ENCODE measurements around the gene CCL27.
A peak's percentile ranks its signal among the peaks of the same experiment; 100 is the strongest.
"Not testable (repeated sequence)": the region's sequence is repeated elsewhere in the genome, so short reads cannot be mapped to it uniquely, and the experiment has no call there.

Gene CCL27

GRCh38 chr9:34648673-34649072 lies 13.8 kb downstream of the CCL27 start:
- H3K27me3 ChIP-seq (ENCODE audit: control insufficient read depth in 1 of 2, insufficient read depth in 2 of 2, low read length in 2 of 2) = no peaks in the 10 kb centered on the region
- H3K9ac ChIP-seq (ENCODE audit: low read length in 2 of 2) = peak overlapping the region in 1 of 2 donors; percentile 90
- peak overlapping the region; percentile 24 for H3K27ac ChIP-seq (ENCODE audit: low read length)
- peaks cover 59% of the 10 kb centered on the region for H3K4me1 ChIP-seq (ENCODE audit: control insufficient read depth, insufficient read depth, low read length)
- H3K36me3 ChIP-seq (ENCODE audit: control insufficient read depth in 2 of 2, insufficient read depth in 2 of 2, low read length in 2 of 2) = peaks cover 13 to 20% of the 10 kb centered on the region in 2 donors
- peak overlapping the region in 1 of 2 donors; percentile 93 for H3K4me3 ChIP-seq (ENCODE audit: low read length in 2 of 2)
- no peaks in the 10 kb centered on the region for H3K9me3 ChIP-seq (ENCODE audit: control insufficient read depth in 2 of 2, low read length in 2 of 2)

DNA sequence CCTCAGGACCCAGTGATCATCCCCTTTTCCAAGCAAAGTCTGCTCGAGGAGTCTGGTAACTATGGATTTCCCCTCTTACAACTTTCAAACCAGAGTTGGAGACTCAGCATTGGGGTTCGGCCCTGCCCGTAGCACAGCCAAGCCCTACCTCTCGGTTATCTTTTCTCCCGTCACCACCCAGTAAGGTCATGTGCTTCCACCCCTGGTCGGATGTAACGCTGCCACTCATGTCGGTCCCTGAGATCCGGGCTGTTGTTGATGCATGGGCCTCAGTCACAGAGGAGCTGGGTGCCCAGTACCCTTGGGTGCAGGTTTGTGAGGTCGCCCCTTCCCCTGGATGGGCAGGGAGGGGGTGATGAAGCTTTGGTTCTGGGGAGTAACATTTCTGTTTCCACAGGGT lies 14.8 kb downstream of the CCL27 start:
- Histone ChIP-seq H3K27ac (ENCODE audit: low read length) (peak overlapping the region; percentile 84), H3K9ac (ENCODE audit: low read length in 2 of 2) (peak overlapping the region; percentile 90 to 92), H3K4me1 (ENCODE audit: control insufficient read depth, insufficient read depth, low read length) (peaks cover 49% of the 10 kb centered on the region)

DNA sequence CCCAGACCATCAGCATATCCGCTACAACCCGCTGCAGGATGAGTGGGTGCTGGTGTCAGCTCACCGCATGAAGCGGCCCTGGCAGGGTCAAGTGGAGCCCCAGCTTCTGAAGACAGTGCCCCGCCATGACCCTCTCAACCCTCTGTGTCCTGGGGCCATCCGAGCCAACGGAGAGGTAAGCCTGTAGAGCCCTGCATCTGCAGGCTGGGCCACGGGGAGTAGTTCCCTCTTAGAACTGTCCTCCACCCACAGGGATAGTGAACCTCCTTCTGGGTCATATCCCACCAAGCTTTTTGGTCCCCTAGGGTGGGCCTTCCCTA lies 15.4 kb downstream of the CCL27 start:
- no peaks in the 10 kb centered on the region for H3K9me3 ChIP-seq (ENCODE audit: control insufficient read depth in 2 of 2, low read length in 2 of 2)
- no peaks in the 10 kb centered on the region for H3K27me3 ChIP-seq (ENCODE audit: control insufficient read depth in 1 of 2, insufficient read depth in 2 of 2, low read length in 2 of 2)
- H3K27ac ChIP-seq (ENCODE audit: low read length) = peak overlapping the region; percentile 84
- H3K36me3 ChIP-seq (ENCODE audit: control insufficient read depth in 2 of 2, insufficient read depth in 2 of 2, low read length in 2 of 2) = peaks cover 13 to 20% of the 10 kb centered on the region in 2 donors
- peak overlapping the region; percentile 90 to 92 for H3K9ac ChIP-seq (ENCODE audit: low read length in 2 of 2)
- H3K4me1 ChIP-seq (ENCODE audit: control insufficient read depth, insufficient read depth, low read length) = peaks cover 43% of the 10 kb centered on the region
- peak overlapping the region; percentile 85 to 93 for H3K4me3 ChIP-seq (ENCODE audit: low read length in 2 of 2)

More for the DNA sequence above, 14.8 kb downstream of the CCL27 start:
- peak overlapping the region; percentile 85 to 93 for H3K4me3 ChIP-seq (ENCODE audit: low read length in 2 of 2)
- H3K9me3 ChIP-seq (ENCODE audit: control insufficient read depth in 2 of 2, low read length in 2 of 2) = no peaks in the 10 kb centered on the region
- no peaks in the 10 kb centered on the region for H3K27me3 ChIP-seq (ENCODE audit: control insufficient read depth in 1 of 2, insufficient read depth in 2 of 2, low read length in 2 of 2)
- H3K36me3 ChIP-seq (ENCODE audit: control insufficient read depth in 2 of 2, insufficient read depth in 2 of 2, low read length in 2 of 2) = peaks cover 13 to 20% of the 10 kb centered on the region in 2 donors

GRCh38 chr9:34646211-34647083 lies 16.0 kb downstream of the CCL27 start, which contains the start of gene GALT:
Gene GALT, plus strand, starts transcription at chr9:34646675. Its CDS starts 30 bp downstream, at chr9:34646705.
- Histone ChIP-seq H3K9ac (ENCODE audit: low read length in 2 of 2) (peak within 1 kb of the TSS; percentile 90 to 92), H3K27ac (ENCODE audit: low read length) (peak within 1 kb of the TSS; percentile 84), H3K4me1 (ENCODE audit: control insufficient read depth, insufficient read depth, low read length) (peaks cover 38% of the 10 kb centered on the region), H3K4me3 (ENCODE audit: low read length in 2 of 2) (peak within 1 kb of the TSS; percentile 85 to 93), H3K36me3 (ENCODE audit: control insufficient read depth in 2 of 2, insufficient read depth in 2 of 2, low read length in 2 of 2) (peaks cover 13 to 20% of the 10 kb centered on the region in 2 donors), H3K27me3 (ENCODE audit: control insufficient read depth in 1 of 2, insufficient read depth in 2 of 2, low read length in 2 of 2) (no peaks in the 10 kb centered on the region), H3K9me3 (ENCODE audit: control insufficient read depth in 2 of 2, low read length in 2 of 2) (no peaks in the 10 kb centered on the region)

- Histone ChIP-seq H3K27ac (ENCODE audit: low read length) (no peak overlapping the region), H3K9me3 (ENCODE audit: control insufficient read depth in 2 of 2, low read length in 2 of 2) (no peaks in the 10 kb centered on the region), H3K9ac (ENCODE audit: low read length in 2 of 2) (no peak overlapping the region), H3K4me3 (ENCODE audit: low read length in 2 of 2) (no peak overlapping the region), H3K4me1 (ENCODE audit: control insufficient read depth, insufficient read depth, low read length) (peaks cover 25% of the 10 kb centered on the region), H3K36me3 (ENCODE audit: control insufficient read depth in 2 of 2, insufficient read depth in 2 of 2, low read length in 2 of 2) (peaks cover 13 to 16% of the 10 kb centered on the region in 2 donors), H3K27me3 (ENCODE audit: control insufficient read depth in 1 of 2, insufficient read depth in 2 of 2, low read length in 2 of 2) (no peaks in the 10 kb centered on the region)
Measured at GRCh38 chr9:34644766-34645314, 17.6 kb downstream of the CCL27 start.

DNA sequence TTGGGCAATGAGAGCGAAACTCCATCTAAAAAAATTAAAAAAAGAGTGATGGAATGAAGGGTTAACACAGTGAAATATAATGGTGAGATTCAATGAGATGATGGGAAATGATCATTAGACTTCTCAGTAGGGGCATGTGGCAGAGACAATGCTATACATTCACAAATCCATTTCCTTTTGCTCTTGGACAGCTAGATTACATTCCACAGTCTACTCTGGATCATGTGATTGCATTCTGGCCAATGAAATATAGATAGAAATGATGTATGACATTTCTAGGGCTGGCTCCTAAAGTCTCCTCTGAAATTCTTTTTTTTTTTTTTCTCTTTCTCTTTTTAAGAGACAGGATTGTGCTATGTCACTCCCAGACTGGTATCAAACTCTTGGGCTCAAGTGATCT lies 19.8 kb downstream of the CCL27 start:
- Histone ChIP-seq H3K27ac (ENCODE audit: low read length) (no peak overlapping the region), H3K4me1 (ENCODE audit: control insufficient read depth, insufficient read depth, low read length) (peaks cover 24% of the 10 kb centered on the region), H3K36me3 (ENCODE audit: control insufficient read depth in 2 of 2, insufficient read depth in 2 of 2, low read length in 2 of 2) (no peaks in the 10 kb centered on the region), H3K9me3 (ENCODE audit: control insufficient read depth in 2 of 2, low read length in 2 of 2) (no peaks in the 10 kb centered on the region), H3K9ac (ENCODE audit: low read length in 2 of 2) (no peak overlapping the region), H3K4me3 (ENCODE audit: low read length in 2 of 2) (no peak overlapping the region), H3K27me3 (ENCODE audit: control insufficient read depth in 1 of 2, insufficient read depth in 2 of 2, low read length in 2 of 2) (no peaks in the 10 kb centered on the region)

DNA sequence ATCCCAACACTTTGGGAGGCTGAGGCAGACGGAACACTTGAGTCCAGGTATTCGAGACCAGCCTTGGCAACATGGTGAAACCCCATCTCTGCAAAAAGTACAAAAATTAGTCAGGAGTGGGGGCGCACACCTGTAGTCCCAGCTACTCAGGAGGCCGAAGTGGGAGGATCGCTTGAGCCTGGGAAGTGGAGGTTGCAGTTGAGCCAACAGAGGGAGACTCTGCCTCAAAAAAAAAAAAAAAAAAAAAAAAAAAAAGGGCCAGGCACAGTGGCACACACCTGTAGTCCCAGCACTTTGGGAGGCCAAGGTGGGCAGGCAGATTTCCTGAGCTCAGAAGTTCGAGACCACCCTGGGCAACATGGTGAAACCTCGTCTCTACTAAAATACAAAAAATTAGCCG lies 23.1 kb downstream of the CCL27 start:
- peaks cover 27% of the 10 kb centered on the region for H3K4me1 ChIP-seq (ENCODE audit: control insufficient read depth, insufficient read depth, low read length)
- not testable (repeated sequence) for H3K9me3 ChIP-seq (ENCODE audit: control insufficient read depth in 2 of 2, low read length in 2 of 2); H3K9ac ChIP-seq (ENCODE audit: low read length in 2 of 2); H3K27ac ChIP-seq (ENCODE audit: low read length); H3K36me3 ChIP-seq (ENCODE audit: control insufficient read depth in 2 of 2, insufficient read depth in 2 of 2, low read length in 2 of 2); H3K4me3 ChIP-seq (ENCODE audit: low read length in 2 of 2); H3K27me3 ChIP-seq (ENCODE audit: control insufficient read depth in 1 of 2, insufficient read depth in 2 of 2, low read length in 2 of 2)

GRCh38 chr9:34638138-34638445 lies 24.4 kb downstream of the CCL27 start:
- peaks cover 0 to 2% of the 10 kb centered on the region in 2 donors for H3K36me3 ChIP-seq (ENCODE audit: control insufficient read depth in 2 of 2, insufficient read depth in 2 of 2, low read length in 2 of 2)
- peak overlapping the region; percentile 91 to 95 for H3K9ac ChIP-seq (ENCODE audit: low read length in 2 of 2)
- peak overlapping the region; percentile 81 for H3K27ac ChIP-seq (ENCODE audit: low read length)
- H3K4me3 ChIP-seq (ENCODE audit: low read length in 2 of 2) = peak overlapping the region; percentile 86 to 87
- no peaks in the 10 kb centered on the region for H3K9me3 ChIP-seq (ENCODE audit: control insufficient read depth in 2 of 2, low read length in 2 of 2)
- no peaks in the 10 kb centered on the region for H3K27me3 ChIP-seq (ENCODE audit: control insufficient read depth in 1 of 2, insufficient read depth in 2 of 2, low read length in 2 of 2)
- peaks cover 33% of the 10 kb centered on the region for H3K4me1 ChIP-seq (ENCODE audit: control insufficient read depth, insufficient read depth, low read length)

- peaks cover 0 to 2% of the 10 kb centered on the region in 2 donors for H3K36me3 ChIP-seq (ENCODE audit: control insufficient read depth in 2 of 2, insufficient read depth in 2 of 2, low read length in 2 of 2)
- H3K4me1 ChIP-seq (ENCODE audit: control insufficient read depth, insufficient read depth, low read length) = peaks cover 33% of the 10 kb centered on the region
- H3K27ac ChIP-seq (ENCODE audit: low read length) = peak within 1 kb of the TSS; percentile 81
- peak within 1 kb of the TSS; percentile 91 to 95 for H3K9ac ChIP-seq (ENCODE audit: low read length in 2 of 2)
- no peaks in the 10 kb centered on the region for H3K9me3 ChIP-seq (ENCODE audit: control insufficient read depth in 2 of 2, low read length in 2 of 2)
- peak within 1 kb of the TSS; percentile 86 to 87 for H3K4me3 ChIP-seq (ENCODE audit: low read length in 2 of 2)
- no peaks in the 10 kb centered on the region for H3K27me3 ChIP-seq (ENCODE audit: control insufficient read depth in 1 of 2, insufficient read depth in 2 of 2, low read length in 2 of 2)
Measured at GRCh38 chr9:34637356-34638137, 24.9 kb downstream of the CCL27 start, which contains the start of gene SIGMAR1. Gene SIGMAR1, minus strand, starts transcription at chr9:34637787. Its CDS starts 90 bp downstream, at chr9:34637697.

GRCh38 chr9:34636791-34637355 lies 25.6 kb downstream of the CCL27 start:
- Histone ChIP-seq H3K4me3 (ENCODE audit: low read length in 2 of 2) (peak overlapping the region; percentile 86 to 87), H3K9ac (ENCODE audit: low read length in 2 of 2) (peak overlapping the region; percentile 60 to 91), H3K36me3 (ENCODE audit: control insufficient read depth in 2 of 2, insufficient read depth in 2 of 2, low read length in 2 of 2) (peaks cover 0 to 2% of the 10 kb centered on the region in 2 donors), H3K4me1 (ENCODE audit: control insufficient read depth, insufficient read depth, low read length) (peaks cover 33% of the 10 kb centered on the region), H3K27ac (ENCODE audit: low read length) (peak overlapping the region; percentile 81), H3K9me3 (ENCODE audit: control insufficient read depth in 2 of 2, low read length in 2 of 2) (no peaks in the 10 kb centered on the region), H3K27me3 (ENCODE audit: control insufficient read depth in 1 of 2, insufficient read depth in 2 of 2, low read length in 2 of 2) (no peaks in the 10 kb centered on the region)

All from stomach smooth muscle (tissue), 2 donors.